Left lung (tissue), 10 donors: ENCODE measurements around the gene PAPPA2. TPM values are rescaled to one million over a fixed set of nuclear protein-coding genes. Genes with fewer than 3 reads are reported as not detected.
"Not testable (repeated sequence)": the region's sequence is repeated elsewhere in the genome, so short reads cannot be mapped to it uniquely, and the experiment has no call there.

ENCODE experiments used
- ATAC-seq: fragments of 200-7000 bp; cut with Tn5 transposase; one replicate; pipeline ENCODE4 v1.9.1; 2020; ENCODE audit warnings: moderate library complexity
- DNase-seq, 4 donors: peaks; one replicate each; pipeline ENCODE4 v3.0.0-alpha.2; 2013 to 2020
- H3K27ac ChIP-seq, 2 donors: fragments of 200-600 bp; sonication (generic) in 1 of 2; one replicate each; pipeline versions ENCODE4 v1.5.0 to v1.8.0; 2020 to 2021
- H3K27me3 ChIP-seq, 2 donors: fragments of 200-600 bp; sonication (generic) in 1 of 2; one replicate each; pipeline versions ENCODE4 v1.5.0 to v1.8.0; 2020 to 2021
- H3K36me3 ChIP-seq, 2 donors: fragments of 200-600 bp; sonication (generic) in 1 of 2; one replicate each; pipeline versions ENCODE4 v1.5.0 to v1.8.0; 2020 to 2021
- H3K4me1 ChIP-seq, 2 donors: fragments of 200-600 bp; one replicate each; pipeline ENCODE4 v1.8.0; 2021
- H3K4me3 ChIP-seq, 2 donors: fragments of 200-600 bp; sonication (generic) in 1 of 2; one replicate each; pipeline versions ENCODE4 v1.5.0 to v1.8.0; 2020 to 2021; ENCODE audit warnings: mild to moderate bottlenecking in 1 of 2
- H3K9me3 ChIP-seq, 2 donors: fragments of 200-600 bp; sonication (generic) in 1 of 2; one replicate each; pipeline versions ENCODE4 v1.5.0 to v1.8.0; 2020 to 2021
- intact Hi-C, 2 donors: fragments of 100-400 bp; cut with DNase I; formaldehyde crosslinking; loops; one replicate each; pipeline versions ENCODE4 v1.11.2 to v1.14.2; 2022
- polyA plus RNA-seq, 6 donors: library from polyadenylated mRNA; unstranded; fragments of 120-200 nt; gene quantifications; one replicate each; pipeline ENCODE4 v1.2.1, GENCODE V29; 2013; ENCODE audit not compliant: insufficient read length in 6 of 6
- total RNA-seq, 2 donors: library from RNA; stranded (reverse); fragmentation: NEBNext Ultra II Directional; extraction: Animal tissue kit (Norgen Biotek cat#: 25700); gene quantifications; one replicate each; pipeline ENCODE4 v1.2.1, GENCODE V29; 2021
- TF ChIP-seq, protein P1 (sequence below), 2 donors: fragments of 200-600 bp; sonication (generic) in 1 of 2; IDR thresholded peaks; one replicate each; pipeline versions ENCODE4 v1.5.0 to v1.8.0; 2021; ENCODE audit warnings: antibody characterized with exemption in 2 of 2
- donor health status: DM: no; HTN: yes; CAD: no.
- donor health status: DM: no; HTN: no; CAD: no.

The PAPPA2 gene
- total and polyA plus RNA-seq, 8 donors: 0.09 to 0.68 (median 0.27) TPM

DNA sequence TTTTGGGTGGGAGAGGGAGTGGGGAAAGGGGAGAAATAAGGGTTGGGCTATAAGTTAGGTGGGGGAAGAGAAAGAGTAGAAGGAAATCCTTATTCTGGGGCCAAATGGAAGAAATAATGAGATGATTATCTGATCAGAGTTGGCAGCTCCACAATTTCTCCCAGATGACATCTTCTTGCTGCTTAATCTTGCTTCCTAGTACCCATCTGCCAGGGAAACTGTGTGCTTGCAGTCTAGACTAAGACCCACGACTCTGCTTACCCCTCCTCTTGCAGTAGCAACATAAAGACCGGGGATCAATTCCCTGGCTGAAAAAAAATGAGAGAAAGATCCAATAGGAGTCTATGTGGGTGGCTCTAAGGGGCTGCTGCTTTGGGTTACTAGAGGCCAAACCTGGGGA is 95.6 kb downstream of the PAPPA2 start:
- no peaks in the 10 kb centered on the region for H3K4me1 ChIP-seq
- H3K9me3 ChIP-seq: no peaks in the 10 kb centered on the region
- intact Hi-C loops: loop anchor here in 1 of 2 donors (10.0 kb wide), 2 partner anchors 286 to 316 kb away; no protein-coding TSS in a partner anchor
- TF ChIP-seq, protein P1, sequence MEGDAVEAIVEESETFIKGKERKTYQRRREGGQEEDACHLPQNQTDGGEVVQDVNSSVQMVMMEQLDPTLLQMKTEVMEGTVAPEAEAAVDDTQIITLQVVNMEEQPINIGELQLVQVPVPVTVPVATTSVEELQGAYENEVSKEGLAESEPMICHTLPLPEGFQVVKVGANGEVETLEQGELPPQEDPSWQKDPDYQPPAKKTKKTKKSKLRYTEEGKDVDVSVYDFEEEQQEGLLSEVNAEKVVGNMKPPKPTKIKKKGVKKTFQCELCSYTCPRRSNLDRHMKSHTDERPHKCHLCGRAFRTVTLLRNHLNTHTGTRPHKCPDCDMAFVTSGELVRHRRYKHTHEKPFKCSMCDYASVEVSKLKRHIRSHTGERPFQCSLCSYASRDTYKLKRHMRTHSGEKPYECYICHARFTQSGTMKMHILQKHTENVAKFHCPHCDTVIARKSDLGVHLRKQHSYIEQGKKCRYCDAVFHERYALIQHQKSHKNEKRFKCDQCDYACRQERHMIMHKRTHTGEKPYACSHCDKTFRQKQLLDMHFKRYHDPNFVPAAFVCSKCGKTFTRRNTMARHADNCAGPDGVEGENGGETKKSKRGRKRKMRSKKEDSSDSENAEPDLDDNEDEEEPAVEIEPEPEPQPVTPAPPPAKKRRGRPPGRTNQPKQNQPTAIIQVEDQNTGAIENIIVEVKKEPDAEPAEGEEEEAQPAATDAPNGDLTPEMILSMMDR (IDR thresholded peaks at IDR 0.05): no peak
- no peaks in the 10 kb centered on the region for H3K36me3 ChIP-seq
- H3K27me3 ChIP-seq: peaks cover 0 to 34% of the 10 kb centered on the region in 2 donors
- ATAC-seq (no peak), DNase-seq (no peak)
- no peak overlapping the region for H3K27ac ChIP-seq
- H3K4me3 ChIP-seq: no peak overlapping the region

- H3K4me1 ChIP-seq: no peaks in the 10 kb centered on the region
- intact Hi-C loops: loop anchor here in 1 of 2 donors (10.0 kb wide), 2 partner anchors 285 to 315 kb away; no protein-coding TSS in a partner anchor
- H3K9me3 ChIP-seq: no peaks in the 10 kb centered on the region
- peaks cover 0 to 25% of the 10 kb centered on the region in 2 donors for H3K27me3 ChIP-seq
- H3K36me3 ChIP-seq: no peaks in the 10 kb centered on the region
- H3K4me3 ChIP-seq: no peak overlapping the region
- TF ChIP-seq, protein P1 (IDR thresholded peaks at IDR 0.05): no peak
- no peak overlapping the region for H3K27ac ChIP-seq
- ATAC-seq (no peak), DNase-seq (no peak)
Measured at GRCh38 chr1:176559474-176559873, 96.5 kb downstream of the PAPPA2 start.

DNA sequence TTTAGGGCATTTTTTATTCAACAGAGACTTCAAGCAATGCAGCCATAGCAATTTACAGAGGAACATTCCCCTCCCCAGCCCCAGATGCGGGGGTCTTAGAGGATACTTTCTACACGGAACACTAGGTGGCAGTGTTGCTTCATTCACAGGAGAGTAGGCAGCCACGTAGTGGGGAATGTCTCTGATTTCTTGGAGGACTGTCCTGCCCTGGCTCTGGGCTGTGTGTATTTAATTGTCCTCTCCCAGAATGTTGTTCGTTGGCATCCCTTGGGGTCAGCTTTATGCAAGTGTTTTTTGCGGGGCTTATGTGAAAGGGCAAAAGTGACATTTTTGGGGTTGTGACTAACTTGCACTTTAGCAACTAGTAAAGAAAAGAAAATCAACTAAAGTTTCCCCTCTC is 96.9 kb downstream of the PAPPA2 start:
- ATAC-seq (peak; percentile 98), DNase-seq (peak in 2 of 4 donors; percentile 59 to 82)
- Histone ChIP-seq H3K9me3 (no peaks in the 10 kb centered on the region), H3K27me3 (peaks cover 0 to 22% of the 10 kb centered on the region in 2 donors), H3K27ac (no peak overlapping the region), H3K36me3 (no peaks in the 10 kb centered on the region), H3K4me1 (no peaks in the 10 kb centered on the region), H3K4me3 (no peak overlapping the region)
- TF ChIP-seq, protein P1 (IDR thresholded peaks at IDR 0.05): peak; percentile 69 to 75
- intact Hi-C loops: loop anchor here in 1 of 2 donors (10.0 kb wide), 3 partner anchors 135 to 315 kb away; no protein-coding TSS in a partner anchor

- TF ChIP-seq, protein P1 (IDR thresholded peaks at IDR 0.05): no peak
- ATAC-seq: no peak
- no peak for DNase-seq
- Histone ChIP-seq H3K27me3 (peaks cover 0 to 16% of the 10 kb centered on the region in 2 donors), H3K36me3 (no peaks in the 10 kb centered on the region), H3K4me1 (no peaks in the 10 kb centered on the region), H3K27ac (no peak overlapping the region), H3K9me3 (no peaks in the 10 kb centered on the region), H3K4me3 (no peak overlapping the region)
- intact Hi-C loops: loop anchor here in 1 of 2 donors (10.0 kb wide), 1 partner anchor 134 kb away; no protein-coding TSS in a partner anchor
Measured at GRCh38 chr1:176560681-176561080, 97.7 kb downstream of the PAPPA2 start.

- not testable (repeated sequence) for ATAC-seq, H3K27me3 ChIP-seq, H3K27ac ChIP-seq, H3K9me3 ChIP-seq, DNase-seq, H3K36me3 ChIP-seq, H3K4me3 ChIP-seq, H3K4me1 ChIP-seq
- intact Hi-C loops: loop anchor here in 1 of 2 donors (10.0 kb wide), 1 partner anchor 133 kb away; no protein-coding TSS in a partner anchor
Measured at GRCh38 chr1:176561761-176562160, 98.8 kb downstream of the PAPPA2 start.
